Vagina (tissue), 2 donors: ENCODE data around the gene GPR156.

Experiments used
- POLR2A ChIP-seq, 2 donors: fragments of 450-650 bp; IDR thresholded peaks; one replicate each; pipeline ENCODE4 v1.6.1; 2017; ENCODE audit warnings: antibody characterized with exemption in 2 of 2, mild to moderate bottlenecking in 2 of 2, moderate library complexity in 2 of 2
- POLR2AphosphoS5 ChIP-seq, 2 donors: sonication (generic); formaldehyde crosslinking; IDR thresholded peaks; one replicate each; pipeline ENCODE4 v1.9.0; 2017; ENCODE audit warnings: antibody characterized with exemption in 2 of 2, mild to moderate bottlenecking in 2 of 2, low read depth in 1 of 2; ENCODE audit not compliant: insufficient read depth in 1 of 2
- TF ChIP-seq, protein P1 (sequence below), 3 experiments: fragments of 450-650 bp in 2 of 3; fragments of 200-600 bp in 1 of 3; sonication (generic) in 1 of 3; IDR thresholded peaks; one replicate each; pipeline ENCODE4 v1.5.1; 2017 to 2019; ENCODE audit warnings: antibody characterized with exemption in 3 of 3, mild to moderate bottlenecking in 2 of 3, moderate library complexity in 2 of 3

DNA sequence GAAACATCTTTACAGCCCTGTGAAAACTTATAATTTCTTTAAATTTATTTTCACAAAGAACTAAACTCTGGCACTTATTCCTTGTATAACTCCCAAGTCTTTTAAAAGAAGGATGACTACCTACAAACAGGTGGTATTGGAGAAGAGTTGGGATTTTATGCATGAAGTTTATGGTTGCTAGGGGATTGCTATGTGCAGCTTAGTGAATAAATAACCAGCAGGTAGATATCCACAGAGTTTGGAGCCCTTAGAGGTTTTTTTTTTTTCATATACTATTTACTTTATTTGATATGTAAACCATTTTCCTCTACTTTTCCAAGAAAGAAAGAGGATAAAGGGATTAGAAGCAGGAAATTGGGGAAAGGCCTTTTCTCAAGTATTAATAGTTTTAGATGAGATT lies 91.5 kb downstream of the GPR156 start:
- TF ChIP-seq, protein P1, sequence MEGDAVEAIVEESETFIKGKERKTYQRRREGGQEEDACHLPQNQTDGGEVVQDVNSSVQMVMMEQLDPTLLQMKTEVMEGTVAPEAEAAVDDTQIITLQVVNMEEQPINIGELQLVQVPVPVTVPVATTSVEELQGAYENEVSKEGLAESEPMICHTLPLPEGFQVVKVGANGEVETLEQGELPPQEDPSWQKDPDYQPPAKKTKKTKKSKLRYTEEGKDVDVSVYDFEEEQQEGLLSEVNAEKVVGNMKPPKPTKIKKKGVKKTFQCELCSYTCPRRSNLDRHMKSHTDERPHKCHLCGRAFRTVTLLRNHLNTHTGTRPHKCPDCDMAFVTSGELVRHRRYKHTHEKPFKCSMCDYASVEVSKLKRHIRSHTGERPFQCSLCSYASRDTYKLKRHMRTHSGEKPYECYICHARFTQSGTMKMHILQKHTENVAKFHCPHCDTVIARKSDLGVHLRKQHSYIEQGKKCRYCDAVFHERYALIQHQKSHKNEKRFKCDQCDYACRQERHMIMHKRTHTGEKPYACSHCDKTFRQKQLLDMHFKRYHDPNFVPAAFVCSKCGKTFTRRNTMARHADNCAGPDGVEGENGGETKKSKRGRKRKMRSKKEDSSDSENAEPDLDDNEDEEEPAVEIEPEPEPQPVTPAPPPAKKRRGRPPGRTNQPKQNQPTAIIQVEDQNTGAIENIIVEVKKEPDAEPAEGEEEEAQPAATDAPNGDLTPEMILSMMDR (IDR thresholded peaks at IDR 0.05): no peak
- TF ChIP-seq POLR2A (IDR thresholded peaks at IDR 0.05) (no peak), POLR2AphosphoS5 (IDR thresholded peaks at IDR 0.05; ENCODE audit: insufficient read depth in 1 of 2, low read depth in 1 of 2) (no peak)
